CD4-positive, alpha-beta T cell (primary cell): Measurements from ENCODE around the gene ITPRIPL2. TPM values are rescaled to one million over a fixed set of nuclear protein-coding genes. Genes with fewer than 3 reads are reported as not detected.

Source experiments
- ATAC-seq: fragments of 200-7000 bp; cut with Tn5 transposase; one replicate; pipeline ENCODE4 v1.10.0; 2022; ENCODE audit warnings: mild to moderate bottlenecking; ENCODE audit not compliant: poor library complexity
- CTCF ChIA-PET: fragments of 350-600 bp; sonication (Branson Sonifier 250); formaldehyde crosslinking; loops from one replicate; lab custom pipeline; 2021; ENCODE audit warnings: antibody characterized with exemption, inconsistent platforms; lab: Charles Lee
- POLR2A ChIA-PET: fragments of 350-600 bp; sonication (Branson Sonifier 250); formaldehyde crosslinking; loops from one replicate; lab custom pipeline; 2021; ENCODE audit warnings: antibody characterized with exemption, inconsistent platforms; lab: Charles Lee
- DNase-seq, 14 experiments: peaks; one replicate each; pipeline ENCODE4 v3.0.0-alpha.2; 2013 to 2020; ENCODE audit warnings: mixed read lengths in 2 of 14
- H3K27ac ChIP-seq, 2 donors: one replicate each; pipeline versions ENCODE4 v1.5.1 to v1.7.0; 2013; ENCODE audit warnings: low read length in 2 of 2, low read depth in 1 of 2, mild to moderate bottlenecking in 1 of 2
- H3K27me3 ChIP-seq, 2 experiments: 1 replicate in 1 of 2; 2 replicates in 1 of 2; pipeline versions ENCODE4 v1.6.1 to v1.7.0; 2013; ENCODE audit warnings: low read length in 2 of 2, control low read depth in 1 of 2, mild to moderate bottlenecking in 1 of 2, moderate library complexity in 1 of 2; ENCODE audit not compliant: insufficient read depth in 2 of 2, control insufficient read depth in 1 of 2
- H3K36me3 ChIP-seq: one replicate; pipeline ENCODE4 v1.6.1; 2013; ENCODE audit warnings: low read length, control low read depth; ENCODE audit not compliant: insufficient read depth
- H3K4me1 ChIP-seq: one replicate; pipeline ENCODE4 v1.6.1; 2013; ENCODE audit warnings: low read length, control low read depth; ENCODE audit not compliant: insufficient read depth
- H3K4me3 ChIP-seq: one replicate; pipeline ENCODE4 v1.5.1; 2013; ENCODE audit warnings: mild to moderate bottlenecking, low read length, moderate library complexity
- H3K9me3 ChIP-seq, 2 experiments: 1 replicate in 1 of 2; 2 replicates in 1 of 2; pipeline versions ENCODE4 v1.6.1 to v1.7.0; 2013; ENCODE audit warnings: low read length in 2 of 2, mild to moderate bottlenecking in 2 of 2, control low read depth in 1 of 2, moderate library complexity in 1 of 2; ENCODE audit not compliant: control insufficient read depth in 1 of 2, insufficient read depth in 1 of 2
- H3K27ac Mint-ChIP-seq: one replicate; pipeline ENCODE4 v1.8.0; 2020; ENCODE audit warnings: mixed read lengths
- H3K27me3 Mint-ChIP-seq: one replicate; pipeline ENCODE4 v1.8.0; 2021; ENCODE audit warnings: mixed read lengths
- H3K36me3 Mint-ChIP-seq: one replicate; pipeline ENCODE4 v1.8.0; 2021; ENCODE audit warnings: low read depth, mixed read lengths
- H3K4me1 Mint-ChIP-seq: one replicate; pipeline ENCODE4 v1.8.0; 2021; ENCODE audit warnings: low read depth, mixed read lengths
- H3K4me3 Mint-ChIP-seq: one replicate; pipeline ENCODE4 v1.8.0; 2020; ENCODE audit warnings: mild to moderate bottlenecking, mixed read lengths
- H3K9me3 Mint-ChIP-seq: one replicate; pipeline ENCODE4 v1.8.0; 2020; ENCODE audit warnings: mixed read lengths
- intact Hi-C, 2 experiments: fragments of 100-400 bp; cut with DNase I in 1 of 2; cut with micrococcal nuclease in 1 of 2; formaldehyde crosslinking; loops; one replicate each; pipeline versions ENCODE4 v1.15.1 to v1.9.0; 2023 to 2025; cut with DNase I, micrococcal nuclease
- total RNA-seq, 174 experiments: library from RNA in 2 of 174; stranded (reverse) in 2 of 174; gene quantifications; one replicate each; pipeline ENCODE4 v1.2.3 and lab custom pipeline; 2021 to 2026
- TF ChIP-seq, protein P1 (sequence below): fragments of 200-600 bp; IDR thresholded peaks from one replicate; pipeline ENCODE4 v1.8.0; 2022; ENCODE audit warnings: antibody characterized with exemption, mild to moderate bottlenecking

Gene ITPRIPL2
- total RNA-seq, 2 experiments from 2014 or later, result 0.31 to 0.36 TPM

DNA sequence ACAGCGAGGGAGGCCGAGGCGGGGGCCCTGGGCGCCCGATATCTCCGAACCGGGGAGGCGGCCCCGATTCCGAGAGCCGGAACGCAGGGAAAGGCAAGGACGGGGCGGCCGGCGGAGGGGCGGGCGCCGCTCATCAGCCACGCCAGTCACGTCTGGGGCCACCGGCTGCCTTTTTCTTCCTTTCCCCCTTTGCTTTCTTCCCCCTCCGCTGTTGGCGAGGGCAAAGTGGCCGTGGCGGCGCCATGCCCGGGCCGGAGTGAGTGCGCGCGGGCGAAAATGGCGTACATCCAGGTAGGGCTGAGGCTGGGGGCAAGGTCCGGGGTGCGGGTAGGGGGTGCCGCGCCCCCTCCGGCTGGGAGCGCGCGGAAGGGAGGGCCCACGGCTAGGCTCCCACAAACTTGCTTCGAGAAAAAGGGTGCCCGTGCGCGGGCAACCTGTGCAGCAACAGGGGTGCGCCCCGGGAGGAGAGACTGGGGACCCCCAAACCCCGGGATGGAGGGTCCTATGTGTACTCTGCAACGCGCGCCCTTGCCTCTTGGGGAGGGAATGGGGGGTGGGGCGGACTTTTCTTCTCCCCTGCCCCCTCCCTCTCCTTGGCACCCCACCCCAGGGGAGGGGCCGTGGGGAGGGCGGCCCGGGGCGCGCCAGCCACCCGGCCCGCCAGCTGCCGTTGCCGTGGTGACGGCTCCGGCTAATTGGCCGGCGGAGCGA lies 54.8 kb downstream of the ITPRIPL2 start:
- no peak for ATAC-seq
- Mint-ChIP-seq H3K4me3 (no peak overlapping the region), H3K36me3 (no peaks in the 10 kb centered on the region), H3K4me1 (no peaks in the 10 kb centered on the region), H3K27ac (no peak overlapping the region), H3K9me3 (no peaks in the 10 kb centered on the region), H3K27me3 (peaks cover 37% of the 10 kb centered on the region)
- Histone ChIP-seq H3K27ac (no peak overlapping the region), H3K9me3 (peaks cover 0 to under 1% of the 10 kb centered on the region in 2 experiments), H3K27me3 (peaks cover 9 to 18% of the 10 kb centered on the region in 2 experiments), H3K4me3 (no peak overlapping the region), H3K4me1 (no peaks in the 10 kb centered on the region), H3K36me3 (no peaks in the 10 kb centered on the region)
- intact Hi-C loops, result no loop called here
- POLR2A ChIA-PET, result no interaction called here
- TF ChIP-seq, protein P1, sequence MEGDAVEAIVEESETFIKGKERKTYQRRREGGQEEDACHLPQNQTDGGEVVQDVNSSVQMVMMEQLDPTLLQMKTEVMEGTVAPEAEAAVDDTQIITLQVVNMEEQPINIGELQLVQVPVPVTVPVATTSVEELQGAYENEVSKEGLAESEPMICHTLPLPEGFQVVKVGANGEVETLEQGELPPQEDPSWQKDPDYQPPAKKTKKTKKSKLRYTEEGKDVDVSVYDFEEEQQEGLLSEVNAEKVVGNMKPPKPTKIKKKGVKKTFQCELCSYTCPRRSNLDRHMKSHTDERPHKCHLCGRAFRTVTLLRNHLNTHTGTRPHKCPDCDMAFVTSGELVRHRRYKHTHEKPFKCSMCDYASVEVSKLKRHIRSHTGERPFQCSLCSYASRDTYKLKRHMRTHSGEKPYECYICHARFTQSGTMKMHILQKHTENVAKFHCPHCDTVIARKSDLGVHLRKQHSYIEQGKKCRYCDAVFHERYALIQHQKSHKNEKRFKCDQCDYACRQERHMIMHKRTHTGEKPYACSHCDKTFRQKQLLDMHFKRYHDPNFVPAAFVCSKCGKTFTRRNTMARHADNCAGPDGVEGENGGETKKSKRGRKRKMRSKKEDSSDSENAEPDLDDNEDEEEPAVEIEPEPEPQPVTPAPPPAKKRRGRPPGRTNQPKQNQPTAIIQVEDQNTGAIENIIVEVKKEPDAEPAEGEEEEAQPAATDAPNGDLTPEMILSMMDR, result no peak
- CTCF ChIA-PET, result no interaction called here
- no peak for DNase-seq

DNA sequence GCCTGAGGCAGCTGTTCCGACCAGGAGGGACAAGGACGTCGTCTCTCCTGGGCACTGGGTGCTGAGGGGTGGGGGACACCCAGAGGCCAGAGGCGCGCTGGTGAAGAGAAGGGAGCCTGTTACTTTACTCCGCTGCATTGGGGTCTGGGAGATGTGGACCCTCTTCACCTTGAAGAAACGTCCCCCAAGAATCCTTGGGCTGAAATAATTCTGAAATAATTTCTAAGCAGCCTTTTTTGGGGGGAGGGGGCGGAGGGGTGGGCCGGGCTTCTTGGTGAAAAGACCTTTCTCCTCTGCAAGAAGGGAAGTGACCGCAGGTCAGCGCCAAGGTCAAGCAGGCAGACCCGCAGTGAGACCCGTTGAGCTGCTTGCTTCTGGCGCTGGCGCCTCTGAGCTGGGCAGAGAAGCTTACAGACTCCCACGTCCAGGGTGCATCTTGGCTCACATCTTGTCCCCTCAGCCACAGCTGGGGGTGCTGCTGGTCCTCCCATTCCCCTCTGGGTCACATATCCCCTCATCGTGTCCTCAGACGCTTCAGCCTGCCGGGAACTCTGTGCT lies 55.4 kb downstream of the ITPRIPL2 start:
- no peak overlapping the region for H3K27ac Mint-ChIP-seq
- H3K36me3 Mint-ChIP-seq, result no peaks in the 10 kb centered on the region
- H3K9me3 Mint-ChIP-seq, result no peaks in the 10 kb centered on the region
- ATAC-seq (no peak), DNase-seq (no peak)
- H3K4me1 Mint-ChIP-seq, result no peaks in the 10 kb centered on the region
- H3K4me3 ChIP-seq, result no peak overlapping the region
- intact Hi-C loops, result no loop called here
- no peaks in the 10 kb centered on the region for H3K36me3 ChIP-seq
- TF ChIP-seq, protein P1, result no peak
- H3K9me3 ChIP-seq, result peaks cover 0 to 2% of the 10 kb centered on the region in 2 experiments
- ChIA-PET POLR2A (no interaction called here), CTCF (no interaction called here)
- no peaks in the 10 kb centered on the region for H3K4me1 ChIP-seq
- peaks cover 9 to 20% of the 10 kb centered on the region in 2 experiments for H3K27me3 ChIP-seq
- no peak overlapping the region for H3K4me3 Mint-ChIP-seq
- no peak overlapping the region for H3K27ac ChIP-seq
- peaks cover 44% of the 10 kb centered on the region for H3K27me3 Mint-ChIP-seq

DNA sequence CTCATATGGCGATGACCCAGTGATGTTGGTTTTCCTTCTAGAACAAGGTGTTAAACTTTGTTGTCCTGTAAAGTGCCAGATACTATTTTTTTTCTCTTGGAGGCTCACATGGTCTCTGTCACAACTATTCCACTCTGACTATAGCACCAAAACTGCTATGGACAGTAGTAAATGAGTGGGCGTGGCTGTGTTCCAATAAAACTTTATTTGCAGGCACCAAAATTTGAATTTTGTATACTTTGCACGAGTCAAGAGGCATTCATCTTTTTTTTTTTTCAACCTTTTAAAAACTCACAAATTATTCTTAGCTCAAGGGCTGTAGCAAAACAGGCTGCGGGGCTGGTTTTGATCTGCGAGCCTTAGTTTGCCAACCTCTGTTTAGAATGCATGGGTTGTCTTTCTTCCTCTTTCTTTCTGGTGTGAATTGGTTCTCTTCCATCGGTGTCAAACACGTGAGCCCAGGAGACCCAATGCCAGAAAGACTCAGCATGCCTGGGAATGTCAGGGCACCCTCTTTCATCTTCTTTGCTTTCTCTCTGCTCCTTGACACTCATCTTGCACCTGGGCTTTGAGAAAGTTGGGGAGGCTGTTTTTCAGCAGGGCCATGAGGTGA lies 56.4 kb downstream of the ITPRIPL2 start:
- H3K9me3 ChIP-seq, result peaks cover 0 to 4% of the 10 kb centered on the region in 2 experiments
- no peak overlapping the region for H3K4me3 ChIP-seq
- Mint-ChIP-seq H3K9me3 (no peaks in the 10 kb centered on the region), H3K36me3 (no peaks in the 10 kb centered on the region), H3K4me3 (no peak overlapping the region), H3K4me1 (no peaks in the 10 kb centered on the region), H3K27me3 (peaks cover 50% of the 10 kb centered on the region), H3K27ac (no peak overlapping the region)
- CTCF ChIA-PET, result no interaction called here
- H3K4me1 ChIP-seq, result no peaks in the 10 kb centered on the region
- POLR2A ChIA-PET, result no interaction called here
- ATAC-seq (no peak), DNase-seq (no peak)
- H3K27me3 ChIP-seq, result peaks cover 9 to 25% of the 10 kb centered on the region in 2 experiments
- no peak overlapping the region for H3K27ac ChIP-seq
- intact Hi-C loops, result no loop called here
- TF ChIP-seq, protein P1, result no peak
- H3K36me3 ChIP-seq, result no peaks in the 10 kb centered on the region

Other genes starting within 250 kb of the ITPRIPL2 start
- gene SMG1, start 187.6 kb upstream of the ITPRIPL2 start, total RNA-seq, result 100 to 1,000 TPM; 120 to 127 TPM
- not detected for gene TMC7, start 130.0 kb upstream of the ITPRIPL2 start, total RNA-seq
- 1 to 10 TPM; 7.9 to 9.1 TPM for gene COQ7, start 46.4 kb upstream of the ITPRIPL2 start, total RNA-seq
- not detected for gene SYT17, start 54.3 kb downstream of the ITPRIPL2 start, total RNA-seq
- gene CLEC19A, start 171.8 kb downstream of the ITPRIPL2 start, total RNA-seq, result not detected